Heart left ventricle (tissue), 16 donors: ENCODE results near the gene RESP18. TPM values are rescaled to one million over a fixed set of nuclear protein-coding genes. Genes with fewer than 3 reads are reported as not detected.
"Not testable (repeated sequence)": the region's sequence is repeated elsewhere in the genome, so short reads cannot be mapped to it uniquely, and the experiment has no call there.

Experiments used
- ATAC-seq, 4 donors: fragments of 200-7000 bp; cut with Tn5 transposase; one replicate each; pipeline ENCODE4 v1.9.1; 2020 to 2022; ENCODE audit warnings: moderate library complexity in 4 of 4, mild to moderate bottlenecking in 3 of 4, moderate number of reproducible peaks in 1 of 4
- DNase-seq, 5 donors: peaks; one replicate each; pipeline ENCODE4 v3.0.0-alpha.2; 2020
- H3K27ac ChIP-seq, 12 donors: fragments of 200-600 bp; sonication (generic) in 4 of 12; one replicate each; pipeline versions ENCODE4 v1.5.0 to v1.8.0; 2016 to 2022; ENCODE audit warnings: mild to moderate bottlenecking in 2 of 12
- H3K27me3 ChIP-seq, 9 donors: fragments of 200-600 bp; sonication (generic) in 2 of 9; one replicate each; pipeline versions ENCODE4 v1.5.1 to v1.8.0; 2016 to 2022; ENCODE audit warnings: mild to moderate bottlenecking in 3 of 9
- H3K36me3 ChIP-seq, 9 donors: fragments of 200-600 bp; sonication (generic) in 2 of 9; one replicate each; pipeline versions ENCODE4 v1.5.0 to v1.8.0; 2018 to 2022; ENCODE audit warnings: mild to moderate bottlenecking in 2 of 9
- H3K4me1 ChIP-seq, 12 donors: fragments of 200-600 bp; sonication (generic) in 4 of 12; one replicate each; pipeline versions ENCODE4 v1.5.0 to v1.8.0; 2016 to 2022; ENCODE audit warnings: mild to moderate bottlenecking in 3 of 12
- H3K4me3 ChIP-seq, 12 donors: fragments of 200-600 bp; sonication (generic) in 4 of 12; one replicate each; pipeline versions ENCODE4 v1.5.0 to v1.8.0; 2017 to 2022; ENCODE audit warnings: mild to moderate bottlenecking in 9 of 12, moderate library complexity in 4 of 12
- H3K9me3 ChIP-seq, 12 donors: fragments of 200-600 bp; sonication (generic) in 4 of 12; one replicate each; pipeline versions ENCODE4 v1.5.0 to v1.8.0; 2016 to 2022; ENCODE audit warnings: mild to moderate bottlenecking in 1 of 12
- CTCF ChIP-seq, 12 donors: fragments of 200-600 bp; sonication (generic) in 4 of 12; IDR thresholded peaks; one replicate each; pipeline versions ENCODE4 v1.5.0 to v1.8.0; 2018 to 2022; ENCODE audit warnings: antibody characterized with exemption in 12 of 12, mild to moderate bottlenecking in 5 of 12
- POLR2A ChIP-seq, 2 donors: fragments of 450-650 bp; IDR thresholded peaks; one replicate each; pipeline ENCODE4 v1.6.1; 2017; ENCODE audit warnings: antibody characterized with exemption in 2 of 2, mild to moderate bottlenecking in 2 of 2, moderate library complexity in 2 of 2
- WGBS, 4 donors: extraction: QIAGEN DNeasy Blood & Tissue Kit in 2 of 4; methylation state at CpG; one replicate each; pipeline versions ENCODE4 v1.1.5 to v1.1.7; 2013 to 2018; 5-methylcytosine and 5-hydroxymethylcytosine counted together
- intact Hi-C, 10 donors: fragments of 100-400 bp; cut with DNase I; formaldehyde crosslinking; loops; one replicate each; pipeline versions ENCODE4 v1.11.1 to v1.14.2; 2022
- polyA plus RNA-seq, 2 donors: library from polyadenylated mRNA; stranded (reverse); fragments of 200-250 nt; gene quantifications; one replicate each; pipeline ENCODE4 v1.2.3, GENCODE V29; 2013
- total RNA-seq, 9 donors: library from RNA; depleted of rRNA in 2 of 9; stranded (reverse); fragments of >200 nt in 2 of 9; fragmentation: NEBNext Ultra II Directional in 3 of 9; extraction: Animal tissue kit (Norgen Biotek cat#: 25700) in 3 of 9; gene quantifications; one replicate each; pipeline versions ENCODE4 v1.1.0 to v1.2.4, GENCODE V29; 2016 to 2023
- donor health status: ischemic (EF 13 %, LVEDD 7.1; RV severe dilation, severe dysfunction).
- donor health status: healthy with polysubstance abuse.
- donor health status: DM: no; HTN: yes; CAD: no.
- donor health status: DM: no; HTN: no; CAD: no.
- donor health status: ischemic (EF 25% LVEDD 6.9; RV normal size, moderate dysfunction).
- donor health status: ischemic (EF 25% LVEDD 5.7; RV mildly dilated, moderate dysfunction).
- donor health status: healthy.
- donor health status: DM: yes; HTN: yes; CAD: no.
- donor health status: ischemic (EF 35%, LVEDD 5.7; RV mildly dilated, moderate dysfunction).
- donor health status: nonischemic (EF 11% LVEDD 7.7; RV severe dilation, severe dysfunction).
- donor health status: DM: yes; HTN: yes; CAD: no.
- donor health status: PGD.
- donor health status: ischemic (EF 29% LVEDD 5.4; RV normal size, mild dysfunction).
- donor health status: nonischemic (EF 23%, LVEDD 6.1; RV moderate dilation, normal function).

Gene RESP18
- total and polyA plus RNA-seq, 11 donors: not detected

DNA sequence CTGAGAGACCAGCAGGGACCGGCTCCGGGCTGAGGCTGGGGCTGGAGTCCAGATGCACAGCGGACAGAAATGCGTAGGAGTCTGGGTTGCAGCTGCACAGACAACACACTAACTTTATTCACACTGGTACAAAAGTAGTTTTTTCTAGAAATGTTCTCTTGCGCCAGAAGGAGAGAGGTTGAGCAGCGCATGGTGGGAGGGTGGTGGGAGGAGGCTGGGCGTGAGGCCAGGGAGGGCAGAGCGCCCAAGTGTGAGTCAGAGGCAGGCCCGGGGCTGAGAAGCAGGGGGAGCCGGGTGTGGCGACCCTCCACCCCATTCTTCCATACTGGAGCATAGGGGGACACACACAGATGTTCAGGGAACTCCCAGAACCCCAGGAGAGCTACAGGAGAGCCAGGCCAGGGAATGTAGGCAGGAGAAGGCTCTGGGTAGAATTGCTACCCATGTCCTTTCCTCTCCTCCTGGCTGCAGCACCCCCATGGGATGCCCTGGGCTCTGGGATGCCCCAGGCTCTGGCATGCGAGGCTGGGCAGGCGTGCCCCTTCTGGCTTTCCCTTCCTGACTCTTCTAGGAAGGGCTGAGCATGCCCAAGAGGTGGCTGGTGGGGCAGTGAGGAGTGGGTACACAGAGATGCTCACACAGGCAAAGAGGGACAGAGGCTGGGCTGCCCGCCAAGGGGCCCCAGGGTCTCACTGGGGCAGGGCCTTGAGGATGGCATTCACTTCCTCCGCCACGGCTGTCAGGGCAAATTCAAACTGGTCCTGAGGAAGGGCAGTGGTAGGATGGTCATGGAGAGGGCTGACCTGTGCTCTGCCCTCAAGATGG is 42.8 kb downstream of the RESP18 start:
- DNase-seq (peak in 4 of 5 donors; percentile 70 to 78 (median 74)), ATAC-seq (peak; percentile 27 to 71 (median 65))
- 47 to 56% (median 50%) methylated on average over 16 of the region's 16 CpGs for WGBS, 4 donors
- H3K4me1 ChIP-seq: peaks cover 0 to 23% (median 9%) of the 10 kb centered on the region in 12 donors
- TF ChIP-seq POLR2A (IDR thresholded peaks at IDR 0.05) (no peak), CTCF (IDR thresholded peaks at IDR 0.05) (no peak)
- intact Hi-C loops: loop anchor here in 7 of 10 donors (5.0 to 10.0 kb wide), 6 partner anchors 42 to 235 kb away; partner anchors contain the start of genes DNPEP (in 2 of the 7), GLB1L (in 2 of the 7), STK16 (in 2 of the 7) and CNPPD1 (in 1 of the 7)
- H3K27ac ChIP-seq: peak overlapping the region in 10 of 12 donors; percentile 13 to 77 (median 62)
- peaks cover 0 to 20% (median 10%) of the 10 kb centered on the region in 9 donors for H3K36me3 ChIP-seq
- H3K9me3 ChIP-seq: no peaks in the 10 kb centered on the region
- H3K27me3 ChIP-seq: no peaks in the 10 kb centered on the region
- no peak overlapping the region for H3K4me3 ChIP-seq

- ATAC-seq (no peak), DNase-seq (peak in 1 of 5 donors; percentile 2)
- H3K4me1 ChIP-seq: peaks cover 0 to 19% (median 4%) of the 10 kb centered on the region in 12 donors
- no peak overlapping the region for H3K4me3 ChIP-seq
- no peaks in the 10 kb centered on the region for H3K27me3 ChIP-seq
- peak overlapping the region in 9 of 12 donors; percentile 33 to 74 (median 49) for H3K27ac ChIP-seq
- H3K36me3 ChIP-seq: peaks cover 0 to 25% (median 16%) of the 10 kb centered on the region in 9 donors
- intact Hi-C loops: no loop called here
- no peaks in the 10 kb centered on the region for H3K9me3 ChIP-seq
- TF ChIP-seq POLR2A (IDR thresholded peaks at IDR 0.05) (no peak), CTCF (IDR thresholded peaks at IDR 0.05) (no peak)
- WGBS, 4 donors: 55 to 79% (median 71%) methylated on average over 6 of the region's 6 CpGs
Observed at GRCh38 chr2:219289195-219289536, 43.4 kb downstream of the RESP18 start.

DNA sequence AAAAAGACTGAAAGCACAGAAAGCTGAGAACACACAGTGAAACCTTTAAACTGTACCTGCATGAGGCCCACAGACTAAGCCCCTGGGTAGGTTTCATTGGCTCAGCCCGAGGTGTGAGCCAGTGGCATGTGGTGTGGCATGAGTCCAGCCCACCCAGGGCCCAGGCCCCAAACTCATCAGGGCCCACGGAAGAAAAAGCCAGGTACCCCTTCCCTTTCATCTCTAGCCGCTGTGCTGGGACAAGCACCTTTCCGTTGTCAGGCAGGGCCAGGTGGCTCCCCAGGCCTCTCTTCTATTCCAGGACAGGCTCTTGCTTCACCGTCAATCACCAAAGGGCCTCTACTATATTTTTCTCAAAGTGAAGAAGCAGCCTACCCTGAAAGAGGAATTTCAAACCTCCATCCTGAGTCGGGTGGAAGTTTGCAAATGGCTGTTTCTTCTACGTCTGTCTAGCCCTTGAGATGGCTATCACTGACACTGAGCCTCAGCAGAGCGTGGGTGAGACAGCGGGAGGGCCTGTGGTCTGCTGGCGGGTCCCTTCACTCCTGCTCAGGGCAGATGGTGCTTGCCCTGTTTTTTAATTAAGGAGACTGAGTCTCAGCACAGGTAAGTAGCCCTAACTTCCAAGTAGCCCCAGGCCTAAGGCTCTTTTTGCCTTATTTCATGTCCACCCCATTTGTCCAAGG is 44.8 kb downstream of the RESP18 start:
- Histone ChIP-seq H3K4me1 (peaks cover 0 to 19% (median 3%) of the 10 kb centered on the region in 12 donors), H3K27me3 (no peaks in the 10 kb centered on the region), H3K36me3 (peaks cover 0 to 40% (median 30%) of the 10 kb centered on the region in 9 donors), H3K27ac (no peak overlapping the region), H3K4me3 (no peak overlapping the region), H3K9me3 (no peaks in the 10 kb centered on the region)
- ATAC-seq: no peak
- DNase-seq: peak in 1 of 5 donors; percentile 15
- intact Hi-C loops: no loop called here
- 79 to 86% (median 80%) methylated on average over 10 of the region's 10 CpGs for WGBS, 4 donors
- TF ChIP-seq CTCF (IDR thresholded peaks at IDR 0.05): no peak
- no peak for TF ChIP-seq POLR2A (IDR thresholded peaks at IDR 0.05)

- H3K36me3 ChIP-seq: peaks cover 0 to 46% (median 37%) of the 10 kb centered on the region in 9 donors
- H3K9me3 ChIP-seq, H3K4me3 ChIP-seq, ATAC-seq, H3K27me3 ChIP-seq, DNase-seq, intact Hi-C loops: not testable (repeated sequence)
- H3K27ac ChIP-seq: peak overlapping the region in 1 of 12 donors; percentile 24
- peaks cover 0 to 19% (median 3%) of the 10 kb centered on the region in 12 donors for H3K4me1 ChIP-seq
- 85 to 95% (median 91%) methylated on average over 6 of the region's 6 CpGs for WGBS, 4 donors
Observed at GRCh38 chr2:219287116-219287440, 45.5 kb downstream of the RESP18 start.
